H1 (cell line): ENCODE data around the gene AGPAT4. TPM values are rescaled to one million over a fixed set of nuclear protein-coding genes. Genes with fewer than 3 reads are reported as not detected.

Experiments used
- CTCF ChIA-PET: fragments of 300-600 bp; sonication (Branson Sonifier 250); formaldehyde crosslinking; loops from one replicate; lab custom pipeline; 2021; ENCODE audit not compliant: partially characterized antibody; lab: Charles Lee
- POLR2A ChIA-PET: fragments of 300-600 bp; sonication (Branson Sonifier 250); formaldehyde crosslinking; loops from one replicate; lab custom pipeline; 2021; ENCODE audit warnings: inconsistent platforms; ENCODE audit not compliant: partially characterized antibody; lab: Charles Lee
- DNase-seq, 2 experiments: peaks; one replicate each; pipeline versions ENCODE4 v3.0.0 to v3.0.0-alpha.2; 2010 to 2022; ENCODE audit warnings: low spot score in 2 of 2, low read depth in 1 of 2, mixed read lengths in 1 of 2
- FAIRE-seq: peaks from 2 replicates; lab custom pipeline; 2011; peaks lifted over from hg19 to GRCh38; lab: Jason Lieb, UNC
- H2AFZ ChIP-seq: 2 replicates; pipeline ENCODE4 v1.8.1; 2012; ENCODE audit warnings: low read length, inconsistent platforms
- H2AK5ac ChIP-seq: 2 replicates; pipeline ENCODE4 v1.6.1; 2013; ENCODE audit warnings: low read depth, low read length
- H2BK120ac ChIP-seq: replicated peaks from 2 replicates; pipeline ENCODE3; 2013; ENCODE audit warnings: low read depth, low read length, inconsistent platforms
- H2BK12ac ChIP-seq: 2 replicates; pipeline ENCODE4 v1.6.1; 2013; ENCODE audit warnings: low read depth, low read length
- H2BK15ac ChIP-seq: 2 replicates; pipeline ENCODE4 v1.6.1; 2013; ENCODE audit warnings: low read length
- H2BK20ac ChIP-seq: 2 replicates; pipeline ENCODE4 v1.6.1; 2013; ENCODE audit warnings: low read length
- H2BK5ac ChIP-seq: 2 replicates; pipeline ENCODE4 v1.6.1; 2013; ENCODE audit warnings: low read depth, low read length
- H3K14ac ChIP-seq: 2 replicates; pipeline ENCODE4 v1.6.1; 2013; ENCODE audit warnings: inconsistent platforms; ENCODE audit not compliant: insufficient read length
- H3K18ac ChIP-seq: 2 replicates; pipeline ENCODE4 v1.6.1; 2013; ENCODE audit warnings: low read length; ENCODE audit errors: extremely low read depth
- H3K23ac ChIP-seq: 2 replicates; pipeline ENCODE4 v1.6.1; 2013; ENCODE audit warnings: inconsistent platforms; ENCODE audit not compliant: insufficient read length
- H3K23me2 ChIP-seq: 2 replicates; pipeline ENCODE4 v1.6.1; 2013; ENCODE audit warnings: low read depth, low read length
- H3K27ac ChIP-seq: 2 replicates; pipeline ENCODE4 v1.6.1; 2011; ENCODE audit warnings: low read depth, low read length, inconsistent platforms
- H3K27me3 ChIP-seq, 4 experiments: replicated peaks in 1 of 4; 1 replicate in 1 of 4; 2 replicates in 3 of 4; pipeline versions ENCODE4 v1.6.1 to v1.8.1; 2011 to 2013; ENCODE audit warnings: low read length in 3 of 4, mild to moderate bottlenecking in 3 of 4, inconsistent platforms in 2 of 4, mixed read lengths in 2 of 4, moderate library complexity in 1 of 4; ENCODE audit not compliant: control insufficient read depth in 3 of 4, insufficient read depth in 3 of 4; ENCODE audit errors: extremely low read depth in 1 of 4
- H3K36me3 ChIP-seq, 4 experiments: 2 replicates each; pipeline versions ENCODE4 v1.6.1 to v1.8.1; 2011 to 2013; ENCODE audit warnings: mild to moderate bottlenecking in 4 of 4, low read length in 3 of 4, moderate library complexity in 2 of 4, control low read depth in 1 of 4, inconsistent platforms in 1 of 4; ENCODE audit not compliant: insufficient read depth in 4 of 4, control insufficient read depth in 2 of 4
- H3K4ac ChIP-seq: replicated peaks from 2 replicates; pipeline ENCODE3; 2013; ENCODE audit warnings: low read length, low read depth, mixed read lengths, inconsistent platforms; ENCODE audit not compliant: insufficient read length
- H3K4me1 ChIP-seq, 4 experiments: replicated peaks in 1 of 4; 1 replicate in 1 of 4; 2 replicates in 3 of 4; pipeline versions ENCODE4 v1.6.1 to v1.8.1; 2011 to 2013; ENCODE audit warnings: low read length in 3 of 4, inconsistent platforms in 2 of 4, mixed read lengths in 1 of 4; ENCODE audit not compliant: insufficient read depth in 4 of 4, control insufficient read depth in 3 of 4
- H3K4me2 ChIP-seq, 2 experiments: 2 replicates each; pipeline versions ENCODE4 v1.6.1 to v1.8.1; 2011 to 2013; ENCODE audit warnings: low read depth in 2 of 2, low read length in 2 of 2, control low read depth in 1 of 2, inconsistent platforms in 1 of 2, mild to moderate bottlenecking in 1 of 2; ENCODE audit not compliant: insufficient read depth in 1 of 2
- H3K4me3 ChIP-seq, 4 experiments: fragments of 200-600, 300-600 bp in 1 of 4; sonication (generic), shearing (Covaris generic), sonication (Bioruptor Twin) in 1 of 4; 2 replicates each; pipeline versions ENCODE4 v1.5.1 to v1.8.1; 2011 to 2016; ENCODE audit warnings: low read length in 4 of 4, low read depth in 3 of 4, control low read depth in 2 of 4, inconsistent platforms in 2 of 4, mild to moderate bottlenecking in 2 of 4, mixed read lengths in 1 of 4, moderate library complexity in 1 of 4; ENCODE audit not compliant: insufficient read depth in 2 of 4; ENCODE audit errors: extremely low read depth in 1 of 4
- H3K56ac ChIP-seq: replicated peaks from 2 replicates; pipeline ENCODE3; 2013; ENCODE audit warnings: low read depth, mild to moderate bottlenecking, mixed read lengths, low read length, inconsistent platforms; ENCODE audit not compliant: insufficient read length
- H3K79me1 ChIP-seq: 2 replicates; pipeline ENCODE4 v1.6.1; 2013; ENCODE audit warnings: low read depth, low read length, control low read depth
- H3K79me2 ChIP-seq, 2 experiments: 2 replicates each; pipeline versions ENCODE4 v1.6.1 to v1.8.1; 2012 to 2013; ENCODE audit warnings: low read length in 2 of 2, mild to moderate bottlenecking in 2 of 2, inconsistent platforms in 1 of 2; ENCODE audit not compliant: insufficient read depth in 2 of 2, control insufficient read depth in 1 of 2
- H3K9ac ChIP-seq, 4 experiments: replicated peaks in 1 of 4; 1 replicate in 1 of 4; 2 replicates in 3 of 4; pipeline versions ENCODE4 v1.6.1 to v1.8.1; 2011 to 2013; ENCODE audit warnings: low read depth in 3 of 4, low read length in 3 of 4, control low read depth in 2 of 4, mild to moderate bottlenecking in 2 of 4, moderate library complexity in 2 of 4, inconsistent platforms in 1 of 4; ENCODE audit errors: extremely low read depth in 1 of 4
- H3K9me3 ChIP-seq, 2 experiments: 2 replicates each; pipeline versions ENCODE4 v1.6.1 to v1.8.1; 2012 to 2013; ENCODE audit warnings: mild to moderate bottlenecking in 2 of 2, moderate library complexity in 2 of 2, control low read depth in 1 of 2, inconsistent platforms in 1 of 2, low read depth in 1 of 2, low read length in 1 of 2, mixed read lengths in 1 of 2; ENCODE audit not compliant: insufficient read depth in 2 of 2
- H4K20me1 ChIP-seq, 2 experiments: replicated peaks in 1 of 2; 2 replicates each; pipeline versions ENCODE3 to v1.8.1; 2011 to 2013; ENCODE audit warnings: inconsistent platforms in 2 of 2, low read length in 2 of 2, mild to moderate bottlenecking in 1 of 2; ENCODE audit not compliant: insufficient read depth in 2 of 2, control insufficient read depth in 1 of 2
- H4K5ac ChIP-seq: 2 replicates; pipeline ENCODE4 v1.6.1; 2013; ENCODE audit warnings: low read length, low read depth, mixed read lengths, inconsistent platforms; ENCODE audit not compliant: insufficient read length
- H4K8ac ChIP-seq: 2 replicates; pipeline ENCODE4 v1.8.0; 2013; ENCODE audit warnings: mild to moderate bottlenecking, moderate library complexity, low read length, inconsistent platforms; ENCODE audit not compliant: insufficient read depth; ENCODE audit errors: extremely low read depth
- H4K91ac ChIP-seq: replicated peaks from 2 replicates; pipeline ENCODE3; 2013; ENCODE audit warnings: low read length, mixed read lengths, inconsistent platforms; ENCODE audit not compliant: insufficient read length
- NRF1 ChIP-seq: IDR thresholded peaks from 2 replicates; pipeline ENCODE4 v1.6.1; 2011; ENCODE audit warnings: mild to moderate bottlenecking, low read depth, low read length, improper control_type of control experiment
- WGBS, 2 experiments: shearing (Covaris generic) in 1 of 2; methylation state at CpG; one replicate each; pipeline versions ENCODE4 v1.1.6 to v1.1.7; 2013 to 2015; ENCODE audit warnings: low lambda C conversion rate in 2 of 2, mixed read lengths in 2 of 2, inconsistent platforms in 1 of 2, low coverage in 1 of 2, missing lambda C conversion rate in 1 of 2; ENCODE audit not compliant: insufficient replicate concordance in 2 of 2, insufficient coverage in 1 of 2, insufficient read length in 1 of 2; ENCODE audit errors: extremely low coverage in 1 of 2, missing lambda C conversion rate in 1 of 2; 5-methylcytosine and 5-hydroxymethylcytosine counted together
- long read RNA-seq, 2 experiments: library from RNA in 1 of 2; library from capped mRNA in 1 of 2; stranded (forward); transcript quantifications; one replicate each; pipeline ENCODE4 v2.0.0, GENCODE V29; 2021; ENCODE audit warnings: inconsistent platforms in 1 of 2
- polyA minus RNA-seq, 3 experiments: library from RNA; depleted of rRNA, polyadenylated mRNA; stranded (reverse); fragments of >200 nt; gene quantifications; 1 replicate in 2 of 3; 2 replicates in 1 of 3; pipeline ENCODE4 v1.2.3, GENCODE V29; 2011
- polyA plus RNA-seq, 7 experiments: library from polyadenylated mRNA; depleted of rRNA in 3 of 7; stranded (reverse) in 5 of 7; unstranded in 2 of 7; fragments of >200 nt in 5 of 7; fragments of 200-250 nt in 2 of 7; gene quantifications; 1 replicate in 5 of 7; 2 replicates in 1 of 7; 4 replicates in 1 of 7; pipeline versions ENCODE4 v1.2.1 to v1.2.3, GENCODE V29; 2011 to 2013; ENCODE audit warnings: missing spikeins in 2 of 7, mixed read lengths in 2 of 7
- total RNA-seq: library from RNA; stranded (reverse); fragmentation: NEBNext Ultra II Directional; extraction: Animal tissue kit (Norgen Biotek cat#: 25700); gene quantifications from 2 replicates; pipeline ENCODE4 v1.2.1, GENCODE V29; 2021
- TF ChIP-seq, protein P1 (sequence below): IDR thresholded peaks from 2 replicates; pipeline ENCODE4 v1.6.1; 2012; ENCODE audit warnings: inconsistent platforms

The AGPAT4 gene, protein sequence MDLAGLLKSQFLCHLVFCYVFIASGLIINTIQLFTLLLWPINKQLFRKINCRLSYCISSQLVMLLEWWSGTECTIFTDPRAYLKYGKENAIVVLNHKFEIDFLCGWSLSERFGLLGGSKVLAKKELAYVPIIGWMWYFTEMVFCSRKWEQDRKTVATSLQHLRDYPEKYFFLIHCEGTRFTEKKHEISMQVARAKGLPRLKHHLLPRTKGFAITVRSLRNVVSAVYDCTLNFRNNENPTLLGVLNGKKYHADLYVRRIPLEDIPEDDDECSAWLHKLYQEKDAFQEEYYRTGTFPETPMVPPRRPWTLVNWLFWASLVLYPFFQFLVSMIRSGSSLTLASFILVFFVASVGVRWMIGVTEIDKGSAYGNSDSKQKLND
- total RNA-seq (21.9 and 23.8 TPM in 2 replicates), polyA plus RNA-seq (2011; rRNA removed) (13.5 and 14.5 TPM in 2 replicates), polyA minus RNA-seq (2011; rRNA and poly(A)+ RNA removed) (43.6 and 69.0 TPM in 2 replicates)
- polyA plus RNA-seq (2011; cell fraction: cytosol; rRNA removed), result 13.8 TPM
- polyA plus RNA-seq (2011; cell fraction: nucleus; rRNA removed), result 33.2 TPM
- 13.9 to 17.0 TPM (median 16.0 TPM) in 4 replicates for polyA plus RNA-seq (2012, experiment 1 of 2)
- polyA plus RNA-seq (2012, experiment 2 of 2), result 5.7 TPM
- polyA plus RNA-seq (2013, experiment 1 of 2), result 21.6 TPM
- polyA plus RNA-seq (2013, experiment 2 of 2), result 23.7 TPM
- polyA minus RNA-seq (2011; cell fraction: cytosol; rRNA and poly(A)+ RNA removed), result 16.7 TPM
- polyA minus RNA-seq (2011; cell fraction: nucleus; rRNA and poly(A)+ RNA removed), result 61.8 TPM
- long read RNA-seq, experiment 1, full-length matches to known transcripts, result 4 of 21 reads
- long read RNA-seq, experiment 1, partial matches to known transcripts, result 6 of 21 reads
- long read RNA-seq, experiment 1, other reads (novel, unspliced or antisense), result 11 of 21 reads
- long read RNA-seq, experiment 2, full-length matches to known transcripts, result 9 of 12 reads
- long read RNA-seq, experiment 2, partial matches to known transcripts, result 1 of 12 reads
- long read RNA-seq, experiment 2, other reads (novel, unspliced or antisense), result 2 of 12 reads

DNA sequence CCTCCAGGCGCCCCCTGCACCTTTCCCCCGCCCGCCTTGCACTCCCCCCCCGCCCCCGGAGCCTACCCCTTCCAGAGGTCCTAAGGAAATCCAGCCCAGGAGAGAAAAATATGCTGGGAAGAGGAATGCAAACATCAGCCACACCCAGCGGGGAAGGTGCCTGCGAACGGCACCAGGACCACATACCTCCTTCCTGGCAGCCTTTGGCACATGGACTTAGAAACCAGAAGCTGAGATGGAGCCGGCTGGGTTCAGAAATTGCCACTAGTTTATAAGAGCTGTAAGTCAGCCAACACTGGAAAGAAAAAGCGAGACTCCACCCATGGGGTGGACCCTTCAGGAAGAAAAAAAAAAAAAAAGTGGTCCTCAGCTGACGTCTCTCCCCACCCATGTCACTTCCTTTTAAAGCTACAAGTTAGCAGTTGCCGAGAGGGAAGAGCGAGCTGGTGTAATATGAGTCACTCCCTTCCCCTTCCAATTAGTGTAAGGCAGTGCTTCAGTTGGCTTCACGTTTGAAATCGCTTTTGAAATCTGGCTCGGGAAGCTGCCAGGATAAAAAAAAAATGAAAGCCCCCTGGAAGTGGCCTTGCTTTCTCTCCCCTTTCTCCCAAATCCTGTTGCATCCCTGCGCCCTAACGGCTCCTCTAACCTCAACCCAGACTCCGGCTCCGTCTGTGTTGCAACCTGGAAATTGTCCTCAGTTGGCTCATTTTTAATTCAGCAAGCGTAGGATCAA, at the start of gene AGPAT4:
TSS of gene AGPAT4 (minus strand) at position 310 of the 736 bp plus-strand sequence. CDS start 41,848 bp downstream, outside the sequence.
- H3K56ac ChIP-seq, result no peak within 1 kb of the TSS
- peak within 1 kb of the TSS; percentile 31 for H4K91ac ChIP-seq
- DNase-seq (peak; percentile 72 to 76), FAIRE-seq (peak; percentile 98)
- ChIA-PET CTCF (interaction anchor here (0.6 to 2.2 kb wide), 7 partner anchors 40 to 120 kb away, joined by 3 to 5 read pairs (median 3); no protein-coding TSS in a partner anchor), POLR2A (interaction anchor here (0.5 to 5.0 kb wide), 18 partner anchors 11 to 262 kb away, joined by 3 to 39 read pairs (median 6); no protein-coding TSS in a partner anchor)
- peaks cover 7 to 43% of the 10 kb centered on the region in 2 experiments for H3K79me2 ChIP-seq
- H3K14ac ChIP-seq, result peak within 1 kb of the TSS; percentile 63
- peaks cover 9% of the 10 kb centered on the region for H3K23me2 ChIP-seq
- peak within 1 kb of the TSS; percentile 90 for H2BK5ac ChIP-seq
- peak within 1 kb of the TSS; percentile 99 for H2AFZ ChIP-seq
- peak within 1 kb of the TSS; percentile 48 for H2BK120ac ChIP-seq
- peak within 1 kb of the TSS; percentile 92 for H3K27ac ChIP-seq
- no peaks in the 10 kb centered on the region; a peak in 1 of 8 replicates for H3K36me3 ChIP-seq
- peak within 1 kb of the TSS; percentile 73 to 99 for H3K4me2 ChIP-seq
- H4K20me1 ChIP-seq, result peaks cover 0 to 4% of the 10 kb centered on the region in 2 experiments
- H4K8ac ChIP-seq, result no peak within 1 kb of the TSS
- no peaks in the 10 kb centered on the region for H3K27me3 ChIP-seq
- H3K4ac ChIP-seq, result peak within 1 kb of the TSS; percentile 61
- H3K18ac ChIP-seq, result peak within 1 kb of the TSS; percentile 93
- no peak within 1 kb of the TSS for H2AK5ac ChIP-seq
- H3K4me1 ChIP-seq, result peaks cover 0 to 14% (median 5%) of the 10 kb centered on the region in 4 experiments; a peak in 5 of 7 replicates
- H3K23ac ChIP-seq, result no peak within 1 kb of the TSS
- peak within 1 kb of the TSS; percentile 97 for H2BK15ac ChIP-seq
- no peak within 1 kb of the TSS for H2BK20ac ChIP-seq
- H3K4me3 ChIP-seq, result peak within 1 kb of the TSS; percentile 74 to 91 (median 82)
- H4K5ac ChIP-seq, result peak within 1 kb of the TSS; percentile 84
- H3K9ac ChIP-seq, result peak within 1 kb of the TSS; percentile 57 to 94 (median 92)
- H2BK12ac ChIP-seq, result peak within 1 kb of the TSS; percentile 68; the same call in 1 of the 2 replicates
- H3K79me1 ChIP-seq, result peaks cover 5% of the 10 kb centered on the region; the same call in 1 of the 2 replicates
- 8% methylated on average over 16 of the region's 21 CpGs; no CpG with 5 or more reads in 1 of the 2 experiments for WGBS, 2 experiments
- H3K9me3 ChIP-seq, result no peaks in the 10 kb centered on the region; a peak in 1 of 4 replicates
- TF ChIP-seq, protein P1, sequence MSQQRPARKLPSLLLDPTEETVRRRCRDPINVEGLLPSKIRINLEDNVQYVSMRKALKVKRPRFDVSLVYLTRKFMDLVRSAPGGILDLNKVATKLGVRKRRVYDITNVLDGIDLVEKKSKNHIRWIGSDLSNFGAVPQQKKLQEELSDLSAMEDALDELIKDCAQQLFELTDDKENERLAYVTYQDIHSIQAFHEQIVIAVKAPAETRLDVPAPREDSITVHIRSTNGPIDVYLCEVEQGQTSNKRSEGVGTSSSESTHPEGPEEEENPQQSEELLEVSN, result 0 out of 2 replicates have a peak, but pooled peaks have one; percentile 39
- TF ChIP-seq NRF1, result no peak
